Kidney epithelial cell (primary cell): ENCODE results near the gene CAMK2D. TPM values are rescaled to one million over a fixed set of nuclear protein-coding genes. Genes with fewer than 3 reads are reported as not detected.

Experiments
- DNase-seq: peaks from one replicate; pipeline ENCODE4 v3.0.0-alpha.2; 2010; ENCODE audit warnings: low read depth
- H3K27me3 ChIP-seq: 2 replicates; pipeline ENCODE4 v1.6.0; 2011; ENCODE audit warnings: low read length; ENCODE audit not compliant: control insufficient read depth, insufficient read depth
- H3K36me3 ChIP-seq: 2 replicates; pipeline ENCODE4 v1.5.1; 2011; ENCODE audit warnings: low read length; ENCODE audit not compliant: control insufficient read depth, insufficient read depth
- H3K4me3 ChIP-seq: 2 replicates; pipeline ENCODE4 v1.5.1; 2011; ENCODE audit warnings: low read depth, mild to moderate bottlenecking, control low read depth, low read length
- CTCF ChIP-seq: IDR thresholded peaks from 2 replicates; pipeline ENCODE4 v1.5.1; 2011; ENCODE audit warnings: mild to moderate bottlenecking, moderate library complexity, low read length, control low read depth, inconsistent platforms; ENCODE audit not compliant: insufficient read depth, poor library complexity, severe bottlenecking
- total RNA-seq: library from RNA; depleted of rRNA; stranded (reverse); fragments of >200 nt; gene quantifications from 2 replicates; pipeline ENCODE4 v1.2.3, GENCODE V29; 2015

CAMK2D gene
- total RNA-seq, 1 donor from 2014 or later = 36.2 TPM

- Histone ChIP-seq H3K36me3 (peaks cover 1% of the 10 kb centered on the region), H3K4me3 (no peak overlapping the region), H3K27me3 (no peaks in the 10 kb centered on the region)
- DNase-seq = no peak
- TF ChIP-seq CTCF = no peak
Observed at GRCh38 chr4:113499166-113499565, 262.4 kb downstream of the CAMK2D start.

- Histone ChIP-seq H3K4me3 (no peak overlapping the region), H3K27me3 (no peaks in the 10 kb centered on the region), H3K36me3 (peaks cover 1% of the 10 kb centered on the region)
- TF ChIP-seq CTCF = no peak
- no peak for DNase-seq
Observed at GRCh38 chr4:113497154-113497884, 264.2 kb downstream of the CAMK2D start.

GRCh38 chr4:113496698-113497097, 264.8 kb downstream of the CAMK2D start:
- TF ChIP-seq CTCF = no peak
- no peak for DNase-seq
- H3K36me3 ChIP-seq = peaks cover 1% of the 10 kb centered on the region
- no peak overlapping the region for H3K4me3 ChIP-seq
- H3K27me3 ChIP-seq = no peaks in the 10 kb centered on the region

GRCh38 chr4:113495790-113496189, 265.7 kb downstream of the CAMK2D start:
- H3K27me3 ChIP-seq = no peaks in the 10 kb centered on the region
- DNase-seq = no peak
- no peak for TF ChIP-seq CTCF
- no peak overlapping the region for H3K4me3 ChIP-seq
- peaks cover 1% of the 10 kb centered on the region for H3K36me3 ChIP-seq

- Histone ChIP-seq H3K4me3 (no peak overlapping the region), H3K27me3 (no peaks in the 10 kb centered on the region), H3K36me3 (no peaks in the 10 kb centered on the region)
- no peak for TF ChIP-seq CTCF
- no peak for DNase-seq
Observed at GRCh38 chr4:113483131-113483530, 278.4 kb downstream of the CAMK2D start.

- H3K36me3 ChIP-seq = no peaks in the 10 kb centered on the region
- no peaks in the 10 kb centered on the region for H3K27me3 ChIP-seq
- TF ChIP-seq CTCF = no peak
- no peak for DNase-seq
- H3K4me3 ChIP-seq = no peak overlapping the region
Observed at GRCh38 chr4:113482325-113482724, 279.2 kb downstream of the CAMK2D start.
